Mononuclear cell (primary cell): Measurements from ENCODE around the gene CSNK1G1. TPM values are rescaled to one million over a fixed set of nuclear protein-coding genes. Genes with fewer than 3 reads are reported as not detected.
"Not testable (repeated sequence)": the region's sequence is repeated elsewhere in the genome, so short reads cannot be mapped to it uniquely, and the experiment has no call there.

Source experiments
- H3K27me3 ChIP-seq: 2 replicates; pipeline ENCODE4 v1.6.0; 2011; ENCODE audit warnings: low read length, control low read depth; ENCODE audit not compliant: insufficient read depth
- H3K4me1 ChIP-seq: 2 replicates; pipeline ENCODE4 v1.5.1; 2011; ENCODE audit warnings: mild to moderate bottlenecking, low read length, control low read depth; ENCODE audit not compliant: insufficient read depth
- H3K4me3 ChIP-seq: 2 replicates; pipeline ENCODE4 v1.5.1; 2011; ENCODE audit warnings: mild to moderate bottlenecking, low read length, moderate library complexity
- H3K9me3 ChIP-seq: 2 replicates; pipeline ENCODE4 v1.5.1; 2011; ENCODE audit warnings: low read depth, mild to moderate bottlenecking, control low read depth, low read length
- total RNA-seq: library from RNA; depleted of rRNA; stranded (reverse); fragments of >200 nt; gene quantifications from one replicate; pipeline ENCODE4 v1.2.3, GENCODE V29; 2012

CSNK1G1 gene
- total RNA-seq, 1 donor = 16.1 TPM

DNA sequence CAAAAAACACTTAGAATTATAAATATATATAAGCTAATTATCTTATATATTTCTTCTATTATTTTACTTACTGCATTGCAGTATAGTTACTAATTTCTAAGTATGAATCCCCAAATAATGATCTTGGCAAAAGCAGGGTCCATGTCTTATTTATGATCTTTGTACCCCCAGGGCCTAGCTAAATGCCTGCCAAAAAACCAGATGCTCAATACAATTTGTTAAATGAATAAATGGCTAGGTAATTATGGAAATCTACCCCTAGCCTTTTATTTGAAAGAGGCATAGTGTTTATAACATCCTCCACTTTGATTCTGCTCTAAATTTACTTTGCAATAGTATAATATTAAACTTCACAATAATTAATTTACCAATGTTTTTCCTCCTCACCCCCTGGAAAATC is 69.5 kb downstream of the CSNK1G1 start:
- Histone ChIP-seq H3K4me3 (no peak overlapping the region), H3K4me1 (peaks cover 9% of the 10 kb centered on the region)

DNA sequence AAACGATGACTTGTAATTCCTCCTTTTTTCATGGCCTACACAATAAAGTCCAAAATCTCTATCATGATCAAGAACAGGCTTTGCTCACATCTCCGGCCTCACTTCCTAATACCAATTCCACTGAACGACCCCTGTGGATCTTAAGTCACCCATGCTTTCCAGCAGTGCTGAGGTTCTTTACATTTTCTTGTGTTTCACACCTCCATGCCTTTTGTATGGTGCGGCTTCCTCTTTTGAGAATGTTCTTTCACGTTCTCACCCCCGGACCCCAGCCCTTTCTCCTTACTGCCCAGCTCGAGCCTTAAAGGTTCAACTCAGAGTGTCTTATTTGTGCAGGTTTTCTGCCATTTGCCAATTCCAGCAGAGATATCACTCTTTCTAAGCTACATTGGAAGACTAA is 70.1 kb downstream of the CSNK1G1 start:
- peaks cover 9% of the 10 kb centered on the region for H3K4me1 ChIP-seq
- no peaks in the 10 kb centered on the region for H3K27me3 ChIP-seq
- no peak overlapping the region for H3K4me3 ChIP-seq
- H3K9me3 ChIP-seq = no peaks in the 10 kb centered on the region

More for the DNA sequence above, 69.5 kb downstream of the CSNK1G1 start:
- no peaks in the 10 kb centered on the region for H3K9me3 ChIP-seq
- no peaks in the 10 kb centered on the region for H3K27me3 ChIP-seq

DNA sequence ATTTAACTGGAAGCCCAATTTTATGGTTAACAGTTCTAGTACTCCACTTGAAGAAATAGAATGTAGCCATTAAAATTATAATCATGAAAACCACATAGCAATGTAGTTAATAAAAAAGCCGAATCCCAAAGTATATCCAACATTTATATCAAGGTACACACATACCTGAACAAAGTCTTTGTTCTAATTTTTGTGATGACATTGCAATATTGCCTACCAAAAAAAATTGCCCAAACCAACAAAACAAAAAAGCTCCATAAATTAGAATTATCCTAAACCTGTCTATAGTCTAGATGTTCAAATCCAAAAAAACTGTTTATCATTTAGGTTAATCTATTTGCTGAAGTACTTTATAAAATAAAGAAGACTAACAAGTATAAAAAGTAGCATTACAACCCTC is 70.8 kb downstream of the CSNK1G1 start:
- Histone ChIP-seq H3K9me3 (no peaks in the 10 kb centered on the region), H3K4me3 (no peak overlapping the region), H3K4me1 (peaks cover 16% of the 10 kb centered on the region), H3K27me3 (no peaks in the 10 kb centered on the region)

DNA sequence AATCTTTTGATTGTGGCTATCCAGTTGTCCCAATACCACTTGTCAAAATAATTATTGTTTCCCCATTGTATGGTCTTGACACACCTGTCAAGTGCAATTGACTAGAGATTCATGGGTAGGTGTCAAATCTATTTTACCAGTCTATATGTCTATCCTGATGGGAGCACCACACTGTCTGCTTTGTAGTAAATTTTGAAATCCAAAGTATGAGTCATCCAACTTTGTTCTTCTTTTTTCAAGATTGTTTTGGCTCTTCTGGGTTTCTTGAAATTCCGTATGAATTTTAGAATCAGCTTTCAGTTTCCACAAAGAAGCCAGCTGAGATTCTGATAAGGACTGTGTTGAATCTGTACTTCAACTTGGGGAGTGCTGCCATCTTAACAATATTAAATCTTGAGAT is 71.9 kb downstream of the CSNK1G1 start:
- H3K4me3 ChIP-seq = no peak overlapping the region
- H3K27me3 ChIP-seq = no peaks in the 10 kb centered on the region
- peaks cover 17% of the 10 kb centered on the region for H3K4me1 ChIP-seq
- H3K9me3 ChIP-seq = no peaks in the 10 kb centered on the region

DNA sequence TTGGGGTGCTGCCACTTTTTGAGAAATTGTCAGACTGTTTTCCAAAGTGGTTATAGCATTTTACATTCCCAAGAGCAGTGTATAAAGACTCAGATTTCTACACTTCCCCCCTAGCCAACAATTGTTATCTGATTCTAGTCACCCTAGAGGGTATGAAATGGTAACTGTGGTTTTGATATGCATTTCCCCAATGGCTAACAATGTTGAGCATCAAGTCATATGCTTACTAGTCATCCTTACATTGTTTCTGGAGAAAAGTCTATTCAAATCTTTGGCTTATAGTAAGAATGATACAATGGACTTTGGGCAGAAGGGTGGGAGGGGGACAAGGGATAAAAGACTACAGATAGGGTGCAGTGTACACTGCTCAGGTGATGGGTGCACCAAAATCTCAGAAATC is 73.3 kb downstream of the CSNK1G1 start:
- Histone ChIP-seq H3K9me3 (no peaks in the 10 kb centered on the region), H3K4me3 (no peak overlapping the region), H3K27me3 (no peaks in the 10 kb centered on the region), H3K4me1 (peaks cover 17% of the 10 kb centered on the region)

DNA sequence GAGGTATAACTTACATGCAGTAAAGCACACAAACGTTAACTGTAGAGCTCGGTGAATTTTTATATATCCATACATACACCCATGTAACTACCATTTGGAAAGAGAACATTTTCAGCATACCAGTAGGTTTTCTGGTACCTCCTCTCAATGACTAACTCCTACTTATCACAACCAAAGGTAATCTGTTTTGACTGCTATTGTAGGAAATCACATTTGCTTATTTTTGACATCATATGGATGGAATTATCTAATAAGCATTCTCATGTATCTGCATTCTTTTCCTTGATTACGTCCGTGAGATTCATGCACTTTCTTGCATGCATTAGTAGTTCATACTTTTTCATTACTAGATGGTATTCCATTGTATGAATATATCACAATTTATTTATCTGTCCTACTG is 76.8 kb downstream of the CSNK1G1 start:
- H3K27me3 ChIP-seq = no peaks in the 10 kb centered on the region
- no peak overlapping the region for H3K4me3 ChIP-seq
- peaks cover 24% of the 10 kb centered on the region for H3K4me1 ChIP-seq
- no peaks in the 10 kb centered on the region for H3K9me3 ChIP-seq

DNA sequence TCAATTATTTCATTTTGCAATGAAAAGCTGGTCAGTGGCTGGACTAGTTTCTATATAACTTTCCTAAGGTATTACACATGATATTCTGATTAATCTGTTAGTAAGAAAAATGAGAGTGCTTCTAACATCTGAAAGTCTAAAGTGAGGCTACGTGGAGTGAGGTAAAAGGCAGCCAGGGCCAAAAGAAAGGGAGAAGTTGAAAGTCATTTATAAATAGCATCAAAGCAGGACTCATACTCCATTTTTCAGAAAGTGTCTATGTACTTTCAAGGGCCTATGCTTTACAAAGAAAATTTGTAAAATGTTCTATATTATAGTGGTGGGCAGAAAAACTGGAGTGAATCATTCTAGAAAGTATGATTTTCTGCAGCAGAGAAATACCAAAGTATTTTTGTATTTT is 80.0 kb downstream of the CSNK1G1 start:
- Histone ChIP-seq H3K27me3 (no peaks in the 10 kb centered on the region), H3K4me1 (peaks cover 19% of the 10 kb centered on the region), H3K9me3 (no peaks in the 10 kb centered on the region), H3K4me3 (no peak overlapping the region)

DNA sequence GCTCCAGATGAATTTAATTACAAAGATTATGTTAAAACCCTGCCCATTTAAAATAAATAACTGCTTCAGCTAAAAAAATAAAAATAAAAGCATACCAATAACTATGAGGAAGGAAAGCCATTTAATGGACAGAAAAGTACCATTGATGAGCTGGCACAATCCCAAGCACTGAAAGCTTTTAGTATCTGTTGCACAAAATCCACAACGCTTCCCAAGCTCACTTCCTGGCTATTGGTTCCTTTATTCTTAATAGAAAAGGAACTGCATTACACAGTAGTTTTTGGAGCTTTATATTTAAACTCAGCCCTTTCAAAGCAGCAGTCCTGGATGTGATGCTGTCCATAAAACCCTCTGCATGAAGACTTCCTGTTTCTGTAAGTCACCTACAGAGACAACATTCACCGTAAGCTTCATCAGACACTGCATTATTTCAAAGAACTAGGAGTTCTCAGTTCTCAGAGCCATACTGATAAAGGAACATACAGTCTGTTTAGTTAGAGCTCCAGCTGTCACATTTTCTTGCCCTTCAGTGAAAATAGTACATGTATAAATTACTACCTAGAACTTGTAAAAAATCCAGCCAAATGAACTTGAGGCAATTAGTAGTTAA is 81.5 kb downstream of the CSNK1G1 start:
- no peaks in the 10 kb centered on the region for H3K9me3 ChIP-seq
- H3K4me3 ChIP-seq = no peak overlapping the region
- H3K4me1 ChIP-seq = peaks cover 11% of the 10 kb centered on the region
- no peaks in the 10 kb centered on the region for H3K27me3 ChIP-seq

DNA sequence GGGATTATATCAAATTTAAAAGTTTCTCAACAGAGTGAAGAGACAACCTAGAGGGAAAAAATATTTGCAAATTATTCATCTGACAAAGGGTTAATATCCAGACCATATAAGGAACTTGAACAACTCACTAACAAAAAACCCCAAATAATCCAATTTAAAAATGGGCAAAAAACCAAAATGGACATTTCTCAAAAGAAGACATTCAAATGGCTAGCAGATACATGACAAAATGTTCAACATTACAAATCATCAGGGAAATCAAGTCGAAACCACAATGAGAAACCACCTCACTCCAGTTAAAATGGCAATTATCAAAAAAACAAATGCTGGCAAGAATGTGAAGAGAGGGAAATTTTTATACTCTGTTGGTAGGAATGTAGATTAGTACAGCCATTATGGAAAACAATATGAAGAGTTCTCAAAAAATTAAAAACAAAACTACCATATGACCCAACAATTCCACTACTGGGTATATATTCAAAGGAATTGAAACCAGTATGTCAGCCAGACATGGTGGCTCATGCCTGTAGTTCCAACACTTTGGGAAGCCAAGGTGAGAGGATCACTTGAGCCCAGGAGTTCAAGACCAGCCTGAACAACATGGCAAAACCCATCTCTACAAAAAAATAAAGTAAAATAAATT is 88.5 kb downstream of the CSNK1G1 start:
- peaks cover 10% of the 10 kb centered on the region for H3K4me1 ChIP-seq
- no peak overlapping the region for H3K4me3 ChIP-seq
- H3K9me3 ChIP-seq = no peaks in the 10 kb centered on the region
- H3K27me3 ChIP-seq = no peaks in the 10 kb centered on the region

DNA sequence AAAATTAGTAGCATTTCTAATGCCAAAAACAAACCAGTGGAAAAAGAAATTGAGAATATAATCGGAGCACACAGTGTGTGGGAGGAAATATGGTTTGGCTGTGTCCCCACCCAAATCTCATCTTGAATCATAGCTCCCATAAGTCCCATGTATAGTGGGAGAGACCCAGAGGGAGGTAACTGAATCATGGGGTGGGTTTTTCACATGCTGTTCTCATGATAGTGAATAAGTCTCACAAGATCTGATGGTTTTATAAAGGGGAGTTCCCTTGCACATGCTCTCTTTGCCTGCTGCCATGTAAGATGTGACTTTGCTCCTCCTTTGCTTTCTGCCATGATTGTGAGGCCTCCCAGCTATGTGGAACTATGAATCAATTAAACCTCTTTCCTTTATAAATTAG is 90.8 kb downstream of the CSNK1G1 start:
- H3K9me3 ChIP-seq, H3K27me3 ChIP-seq, H3K4me3 ChIP-seq: not testable (repeated sequence)
- H3K4me1 ChIP-seq = peaks cover 10% of the 10 kb centered on the region

DNA sequence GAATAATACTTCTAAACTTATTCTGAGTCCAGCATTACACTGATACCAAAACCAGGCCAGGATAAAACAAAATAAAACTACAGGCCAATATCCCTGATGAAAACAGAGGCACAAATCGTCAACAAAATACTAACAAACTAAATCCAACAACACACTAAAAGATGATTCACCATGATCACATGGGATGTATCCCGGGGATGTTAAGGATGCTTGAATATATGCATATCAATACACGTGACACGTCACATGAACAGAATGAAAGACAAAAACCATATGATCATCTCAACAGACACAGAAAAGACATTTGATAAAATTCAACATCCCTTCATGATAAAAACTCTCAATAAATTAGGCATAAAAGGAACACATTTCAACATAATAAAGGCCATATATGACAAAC is 91.5 kb downstream of the CSNK1G1 start:
- H3K27me3 ChIP-seq = no peaks in the 10 kb centered on the region
- no peak overlapping the region for H3K4me3 ChIP-seq
- no peaks in the 10 kb centered on the region for H3K9me3 ChIP-seq
- peaks cover 10% of the 10 kb centered on the region for H3K4me1 ChIP-seq

DNA sequence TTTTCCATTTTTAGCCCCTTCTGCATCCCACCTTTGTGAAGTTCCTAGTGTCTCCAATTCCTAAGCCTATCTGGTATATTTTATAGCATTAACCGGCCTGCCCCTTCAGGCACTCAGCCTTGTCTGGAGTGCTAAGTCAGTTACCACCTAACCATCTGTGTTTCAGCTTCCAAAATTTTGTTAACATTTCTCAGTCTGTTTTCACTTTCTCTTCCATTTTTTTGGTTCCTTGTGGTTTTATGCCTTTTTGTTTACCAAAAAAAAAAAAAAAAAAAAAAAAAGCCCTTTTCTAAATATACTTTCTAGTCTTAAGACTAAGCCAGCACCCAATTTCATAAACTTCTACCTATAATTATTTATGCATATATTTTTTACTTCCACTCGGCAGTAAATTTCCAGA is 92.4 kb downstream of the CSNK1G1 start:
- Histone ChIP-seq H3K4me3 (no peak overlapping the region), H3K27me3 (no peaks in the 10 kb centered on the region), H3K4me1 (peaks cover 10% of the 10 kb centered on the region), H3K9me3 (no peaks in the 10 kb centered on the region)

DNA sequence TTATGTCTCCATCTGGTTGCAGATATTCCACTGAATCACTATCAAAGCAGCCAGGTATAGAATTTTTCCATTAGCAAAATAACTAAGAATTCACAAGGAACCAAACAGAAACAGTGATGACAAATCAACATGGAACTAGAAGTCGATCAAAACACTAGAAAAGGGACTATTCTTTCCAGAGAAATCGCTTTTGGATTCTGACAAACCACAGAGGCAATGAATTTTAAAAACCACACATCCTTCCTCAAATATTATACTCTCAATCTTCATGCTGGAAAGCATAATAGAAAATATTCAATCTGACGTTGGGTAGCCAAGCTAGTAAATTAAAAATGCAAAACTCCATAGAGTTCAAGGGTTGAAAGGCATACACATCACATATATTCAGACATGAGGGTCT is 99.9 kb downstream of the CSNK1G1 start:
- H3K9me3 ChIP-seq = no peaks in the 10 kb centered on the region
- H3K4me1 ChIP-seq = peaks cover 6% of the 10 kb centered on the region
- H3K4me3 ChIP-seq = no peak overlapping the region
- H3K27me3 ChIP-seq = no peaks in the 10 kb centered on the region

DNA sequence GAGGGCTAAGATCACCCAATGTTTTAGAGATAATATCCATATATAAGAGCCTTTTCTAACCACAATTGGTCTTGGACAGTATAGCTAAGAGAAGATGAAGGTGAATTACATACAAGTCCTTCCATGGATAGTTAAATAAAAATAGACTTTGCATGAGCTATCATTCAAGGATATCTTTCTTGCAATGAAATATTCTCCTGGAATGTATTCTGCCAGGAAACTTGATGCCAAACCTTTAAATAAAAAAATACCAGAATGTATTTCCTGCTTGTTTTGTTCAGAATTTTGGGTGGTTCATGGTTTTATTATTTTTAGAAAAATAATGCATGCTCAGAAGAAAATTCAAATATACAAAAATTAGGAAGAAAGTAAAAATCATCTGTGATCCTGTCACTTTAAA is 104.3 kb downstream of the CSNK1G1 start:
- H3K4me3 ChIP-seq = no peak overlapping the region
- H3K9me3 ChIP-seq = no peaks in the 10 kb centered on the region
- H3K27me3 ChIP-seq = no peaks in the 10 kb centered on the region
- H3K4me1 ChIP-seq = peaks cover 6% of the 10 kb centered on the region

DNA sequence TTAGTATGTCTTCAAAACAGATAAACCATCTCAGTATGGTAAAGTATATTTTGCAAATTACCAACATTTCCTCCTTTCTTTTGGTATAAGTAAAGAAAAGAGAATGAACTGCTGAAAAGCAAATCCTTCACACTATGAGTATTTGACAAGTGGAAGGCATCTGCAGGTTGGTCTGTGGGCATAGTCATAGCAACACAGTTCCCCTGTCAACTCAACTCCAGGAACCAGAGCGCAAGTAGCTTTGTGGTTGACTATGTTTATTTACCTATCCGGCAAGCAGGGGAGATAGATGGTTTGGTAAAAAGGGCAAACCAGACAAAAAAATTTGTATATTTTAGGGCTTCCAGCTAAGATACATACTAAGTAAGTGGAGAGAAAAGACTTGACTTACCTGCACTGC is 104.9 kb downstream of the CSNK1G1 start:
- Histone ChIP-seq H3K27me3 (no peaks in the 10 kb centered on the region), H3K9me3 (no peaks in the 10 kb centered on the region), H3K4me3 (no peak overlapping the region), H3K4me1 (peaks cover 2% of the 10 kb centered on the region)

DNA sequence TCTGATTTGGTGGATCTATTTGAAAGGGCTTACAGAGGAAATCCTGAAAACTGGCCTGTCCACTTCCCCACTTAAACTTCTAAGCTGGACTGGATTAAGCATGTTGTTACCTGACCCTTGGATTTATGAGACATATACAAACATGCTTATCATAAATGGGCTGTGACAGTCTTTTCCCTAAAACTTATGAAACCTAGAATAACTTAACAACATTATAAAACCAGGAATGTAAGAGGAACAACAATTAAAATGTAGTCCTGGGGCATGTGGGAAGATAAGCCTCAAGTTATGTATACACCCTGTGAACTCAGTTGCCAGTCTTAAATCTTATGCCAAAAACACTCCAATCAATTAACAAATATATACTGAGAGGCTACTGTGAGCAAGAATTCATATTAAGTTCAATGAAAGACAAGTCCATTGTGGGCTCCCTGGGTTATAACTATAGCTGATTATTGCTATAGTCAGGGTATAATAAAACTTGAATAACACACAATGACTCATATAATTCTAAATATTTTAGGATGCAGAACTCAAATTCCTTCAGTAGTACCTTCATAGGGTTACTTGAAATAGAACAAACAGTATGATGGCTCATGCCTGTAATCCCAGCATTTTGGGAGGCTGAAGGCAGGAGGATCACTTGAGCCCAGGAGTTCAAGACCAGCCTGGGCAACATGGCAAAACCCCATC is 105.9 kb downstream of the CSNK1G1 start:
- H3K4me1 ChIP-seq = no peaks in the 10 kb centered on the region
- no peak overlapping the region for H3K4me3 ChIP-seq
- no peaks in the 10 kb centered on the region for H3K9me3 ChIP-seq
- no peaks in the 10 kb centered on the region for H3K27me3 ChIP-seq
